Mucosa of gallbladder (tissue), 1 donor: ENCODE measurements around the gene USP17L25. TPM values are rescaled to one million over a fixed set of nuclear protein-coding genes. Genes with fewer than 3 reads are reported as not detected.
"Not testable (repeated sequence)": the region's sequence is repeated elsewhere in the genome, so short reads cannot be mapped to it uniquely, and the experiment has no call there.

Experiments used
- DNase-seq: peaks from one replicate; pipeline ENCODE4 v3.0.0-alpha.2; 2020; ENCODE audit warnings: low spot score
- total RNA-seq: library from RNA; stranded (reverse); gene quantifications from one replicate; pipeline ENCODE4 v1.2.1, GENCODE V29; 2021
- donor health status: DM: no; HTN: no; CAD: no.

The USP17L25 gene
- total RNA-seq, result not detected

- not testable (repeated sequence) for DNase-seq
These were observed at the start of gene USP17L25 for GRCh38 chr4:9329611-9330010. Gene USP17L25 (plus strand): TSS chr4:9329911. CDS start chr4:9329911, 0 bp downstream.

- DNase-seq, result not testable (repeated sequence)
These were observed 5.5 kb upstream of the USP17L25 start for GRCh38 chr4:9324191-9324590.

- DNase-seq, result not testable (repeated sequence)
These were observed 4.8 kb upstream of the USP17L25 start, which contains the start of gene USP17L24 for GRCh38 chr4:9324865-9325264. Gene USP17L24 (plus strand): TSS chr4:9325165. CDS start chr4:9325165, 0 bp downstream.

GRCh38 chr4:9334358-9334757, 4.6 kb downstream of the USP17L25 start, which contains the start of gene USP17L26:
Gene USP17L26 (plus strand): TSS chr4:9334658. CDS start chr4:9334658, 0 bp downstream.
- not testable (repeated sequence) for DNase-seq

GRCh38 chr4:9339103-9339502, 9.4 kb downstream of the USP17L25 start, which contains the start of gene USP17L5:
Gene USP17L5 (plus strand): TSS chr4:9339403. CDS start chr4:9339403, 0 bp downstream.
- DNase-seq, result not testable (repeated sequence)

- DNase-seq, result not testable (repeated sequence)
These were observed 14.1 kb downstream of the USP17L25 start, which contains the start of gene USP17L27 for GRCh38 chr4:9343848-9344247. Gene USP17L27 (plus strand): TSS chr4:9344148. CDS start chr4:9344148, 0 bp downstream.

GRCh38 chr4:9348593-9348992, 18.9 kb downstream of the USP17L25 start, which contains the start of gene USP17L28:
Gene USP17L28 (plus strand): TSS chr4:9348893. CDS start chr4:9348893, 0 bp downstream.
- not testable (repeated sequence) for DNase-seq

- not testable (repeated sequence) for DNase-seq
These were observed 21.2 kb downstream of the USP17L25 start for GRCh38 chr4:9350866-9351265.

- not testable (repeated sequence) for DNase-seq
These were observed 23.6 kb downstream of the USP17L25 start, which contains the start of gene USP17L29 for GRCh38 chr4:9353338-9353737. Gene USP17L29 (plus strand): TSS chr4:9353638. CDS start chr4:9353638, 0 bp downstream.

- not testable (repeated sequence) for DNase-seq
These were observed 33.1 kb downstream of the USP17L25 start, which contains the start of gene USP17L30 for GRCh38 chr4:9362829-9363228. Gene USP17L30 (plus strand): TSS chr4:9363129. CDS start chr4:9363129, 0 bp downstream.

- not testable (repeated sequence) for DNase-seq
These were observed 50.2 kb downstream of the USP17L25 start for GRCh38 chr4:9379881-9380280.

Other genes starting within 250 kb of the USP17L25 start
- gene FAM90A26, start 159.5 kb upstream of the USP17L25 start, total RNA-seq, result not detected
- not detected for gene USP17L10, start 119.3 kb upstream of the USP17L25 start, total RNA-seq
- gene USP17L11, start 114.5 kb upstream of the USP17L25 start, total RNA-seq, result not detected
- not detected for gene USP17L12, start 109.8 kb upstream of the USP17L25 start, total RNA-seq
- not detected for gene USP17L13, start 105.0 kb upstream of the USP17L25 start, total RNA-seq
- not detected for gene USP17L15, start 95.5 kb upstream of the USP17L25 start, total RNA-seq
- not detected for gene USP17L17, start 86.0 kb upstream of the USP17L25 start, total RNA-seq
- gene USP17L18, start 81.3 kb upstream of the USP17L25 start, total RNA-seq, result not detected
- gene USP17L19, start 76.5 kb upstream of the USP17L25 start, total RNA-seq, result not detected
- gene USP17L20, start 71.8 kb upstream of the USP17L25 start, total RNA-seq, result not detected
- not detected for gene USP17L21, start 67.0 kb upstream of the USP17L25 start, total RNA-seq
- not detected for gene USP17L22, start 62.3 kb upstream of the USP17L25 start, total RNA-seq
- not detected for gene USP17L24, start 4.7 kb upstream of the USP17L25 start, total RNA-seq
- gene USP17L26, start 4.7 kb downstream of the USP17L25 start, total RNA-seq, result not detected
- not detected for gene USP17L5, start 9.5 kb downstream of the USP17L25 start, total RNA-seq
- gene USP17L27, start 14.2 kb downstream of the USP17L25 start, total RNA-seq, result not detected
- not detected for gene USP17L28, start 19.0 kb downstream of the USP17L25 start, total RNA-seq
- gene USP17L29, start 23.7 kb downstream of the USP17L25 start, total RNA-seq, result not detected
- not detected for gene USP17L30, start 33.2 kb downstream of the USP17L25 start, total RNA-seq
- gene DEFB131A, start 114.5 kb downstream of the USP17L25 start, total RNA-seq, result not detected